K562 (cell line): ENCODE results near the gene GSK3B. TPM values are rescaled to one million over a fixed set of nuclear protein-coding genes. Genes with fewer than 3 reads are reported as not detected.

Source experiments
- ATAC-seq: fragments of 200-7000 bp; cut with Tn5 transposase; 3 replicates; pipeline ENCODE4 v1.9.1; 2020; ENCODE audit warnings: moderate library complexity
- BruUV-seq: library from RNA; stranded (reverse); fragments of 400-500 nt; replicated peaks from 2 replicates; lab custom pipeline; 2021; lab: Mats Ljungman, UMichigan
- CTCF ChIA-PET: fragments of 300-600 bp; formaldehyde crosslinking; extraction: SDS; loops from one replicate; lab custom pipeline; 2021; ENCODE audit warnings: low intra/inter-chr PET ratio; lab: Yijun Ruan, JAX
- POLR2A ChIA-PET: fragments of 300-600, 350-650 bp; sonication (Branson Sonifier 250); formaldehyde crosslinking; extraction: SDS; loops from one replicate; lab custom pipeline; 2021; ENCODE audit warnings: antibody characterized with exemption, inconsistent platforms; lab: Yijun Ruan, JAX
- DNase-seq, 4 experiments: peaks; one replicate each; pipeline versions ENCODE4 v3.0.0 to v3.0.0-alpha.2; 2011 to 2018; ENCODE audit warnings: low spot score in 3 of 4, mixed read lengths in 3 of 4; ENCODE audit errors: extremely low read depth in 1 of 4
- FAIRE-seq: peaks from 2 replicates; lab custom pipeline; 2011; peaks lifted over from hg19 to GRCh38; lab: Jason Lieb, UNC
- H2AFZ ChIP-seq: 2 replicates; pipeline ENCODE4 v1.6.0; 2011; ENCODE audit warnings: low read depth, low read length, control low read depth, inconsistent platforms
- H3K27ac ChIP-seq: fragments of 200-600 bp; 3 replicates; pipeline ENCODE4 v1.8.0; 2011; ENCODE audit warnings: low read depth, mild to moderate bottlenecking, control low read depth, inconsistent platforms, low read length, moderate library complexity, mixed read lengths; ENCODE audit errors: extremely low read depth
- H3K27me3 ChIP-seq, 2 experiments: fragments of 300-600 bp in 1 of 2; 2 replicates in 1 of 2; 3 replicates in 1 of 2; pipeline versions ENCODE4 v1.6.0 to v1.8.0; 2011; ENCODE audit warnings: inconsistent platforms in 2 of 2, low read length in 2 of 2, mild to moderate bottlenecking in 1 of 2, mixed read lengths in 1 of 2, moderate library complexity in 1 of 2; ENCODE audit not compliant: control insufficient read depth in 2 of 2, insufficient read depth in 2 of 2
- H3K36me3 ChIP-seq: fragments of 300-600 bp; 3 replicates; pipeline ENCODE4 v1.8.0; 2011; ENCODE audit warnings: mild to moderate bottlenecking, low read length, inconsistent platforms; ENCODE audit not compliant: control insufficient read depth, insufficient read depth
- H3K4me1 ChIP-seq, 2 experiments: fragments of 200-600 bp in 1 of 2; replicated peaks in 1 of 2; 2 replicates in 1 of 2; 3 replicates in 1 of 2; pipeline versions ENCODE4 v1.5.1 to v1.8.0; 2011; ENCODE audit warnings: inconsistent platforms in 2 of 2, low read length in 2 of 2, mild to moderate bottlenecking in 1 of 2, mixed read lengths in 1 of 2, moderate library complexity in 1 of 2; ENCODE audit not compliant: control insufficient read depth in 2 of 2, insufficient read depth in 2 of 2
- H3K4me2 ChIP-seq: 2 replicates; pipeline ENCODE4 v1.6.1; 2011; ENCODE audit warnings: low read length, control low read depth, inconsistent platforms, mixed read lengths; ENCODE audit not compliant: insufficient read depth
- H3K4me3 ChIP-seq: fragments of 200-600 bp; sonication (generic), shearing (Covaris generic); 2 replicates; pipeline ENCODE4 v1.5.1; 2016; ENCODE audit warnings: control low read depth, inconsistent platforms
- H3K79me2 ChIP-seq: fragments of 200-600 bp; 3 replicates; pipeline ENCODE4 v1.8.0; 2011; ENCODE audit warnings: low read length, inconsistent platforms; ENCODE audit not compliant: control insufficient read depth, insufficient read depth
- H3K9ac ChIP-seq, 2 experiments: 2 replicates each; pipeline versions ENCODE4 v1.6.0 to v1.6.1; 2011; ENCODE audit warnings: low read depth in 2 of 2, low read length in 2 of 2, control low read depth in 1 of 2, inconsistent platforms in 1 of 2, mild to moderate bottlenecking in 1 of 2, mixed read lengths in 1 of 2; ENCODE audit not compliant: insufficient read depth in 1 of 2
- H3K9me1 ChIP-seq: one replicate; pipeline ENCODE4 v1.6.0; 2011; ENCODE audit warnings: inconsistent platforms, mild to moderate bottlenecking, low read length, moderate library complexity; ENCODE audit not compliant: control insufficient read depth, insufficient read depth
- H3K9me3 ChIP-seq: replicated peaks from 2 replicates; pipeline ENCODE4 v1.5.1; 2011; ENCODE audit warnings: low read depth, low read length, inconsistent platforms; ENCODE audit not compliant: control insufficient read depth, insufficient read depth
- H4K20me1 ChIP-seq: replicated peaks from 2 replicates; pipeline ENCODE4 v1.6.1; 2011; ENCODE audit warnings: low read length, inconsistent platforms, mixed read lengths; ENCODE audit not compliant: control insufficient read depth, insufficient read depth
- CCAR2 ChIP-seq: fragments of 200-400 bp; formaldehyde crosslinking; IDR thresholded peaks from 2 replicates; pipeline ENCODE4 v1.6.1; 2017; ENCODE audit warnings: mild to moderate bottlenecking, low read depth, low read length
- CEBPG ChIP-seq, 3 experiments: fragments of 200-800 bp in 1 of 3; sonication (Bioruptor generic) in 1 of 3; sonication (generic) in 1 of 3; formaldehyde crosslinking in 1 of 3; IDR thresholded peaks in 2 of 3; conservative IDR thresholded peaks in 1 of 3; 2 replicates each; pipeline versions ENCODE4 v1.6.1 to v1.8.0; 2016 to 2022; ENCODE audit warnings: missing compliant biosample characterization in 2 of 3, missing genetic modification characterization in 2 of 3, mild to moderate bottlenecking in 1 of 3, missing genetic modification reagents in 1 of 3
- L3MBTL2 ChIP-seq: fragments of 450-650 bp; IDR thresholded peaks from 2 replicates; pipeline ENCODE4 v1.6.1; 2016; ENCODE audit warnings: mild to moderate bottlenecking, moderate library complexity
- TRIM28 ChIP-seq: fragments of 450-650 bp; IDR thresholded peaks from 2 replicates; pipeline ENCODE4 v1.6.1; 2017
- TSHZ1 ChIP-seq: fragments of 250-450 bp; sonication (Bioruptor Pico); IDR thresholded peaks from 2 replicates; pipeline ENCODE4 v1.4.0; 2020; ENCODE audit warnings: mild to moderate bottlenecking, moderate library complexity
- ZFP30 ChIP-seq: fragments of 250-450 bp; sonication (Bioruptor Pico); IDR thresholded peaks from 2 replicates; pipeline ENCODE4 v1.8.0; 2022; ENCODE audit warnings: moderate library complexity, mild to moderate bottlenecking, inconsistent platforms, borderline replicate concordance
- ZNF124 ChIP-seq: sonication (generic); formaldehyde crosslinking; IDR thresholded peaks from 2 replicates; pipeline ENCODE4 v1.8.1; 2022; ENCODE audit warnings: missing genetic modification reagents
- ZNF740 ChIP-seq, 3 experiments: fragments of 200-800 bp in 1 of 3; sonication (Bioruptor generic) in 1 of 3; sonication (generic) in 1 of 3; formaldehyde crosslinking in 1 of 3; IDR thresholded peaks; 2 replicates each; pipeline versions ENCODE4 v1.6.1 to v1.8.0; 2016 to 2022; ENCODE audit warnings: mild to moderate bottlenecking in 2 of 3, missing compliant biosample characterization in 2 of 3, missing genetic modification characterization in 2 of 3, missing genetic modification reagents in 1 of 3
- WGBS: fragments of 100-300 bp; shearing (Covaris generic); methylation state at CpG from one replicate; pipeline ENCODE4 v1.1.6; 2016; ENCODE audit warnings: low coverage, mixed read lengths; ENCODE audit not compliant: insufficient coverage; ENCODE audit errors: missing lambda C conversion rate; 5-methylcytosine and 5-hydroxymethylcytosine counted together
- in situ Hi-C: fragments of 300-500 bp; cut with MboI; formaldehyde crosslinking; loops from 4 replicates; pipeline ENCODE4 v1.15.0; 2018; ENCODE audit warnings: inconsistent platforms, mixed read lengths
- intact Hi-C: fragments of 100-400 bp; cut with micrococcal nuclease; formaldehyde crosslinking; loops from 2 replicates; pipeline ENCODE4 v1.14.2; 2022
- polyA plus RNA-seq, 8 experiments: library from polyadenylated mRNA; depleted of rRNA in 4 of 8; stranded (reverse) in 5 of 8; unstranded in 3 of 8; fragments of >200 nt; fragmentation: Nextera tagmentation in 2 of 8; fragmentation: Illumina TruSeq in 1 of 8; extraction: Ambion mirVana in 2 of 8; extraction: Trizol in 1 of 8; gene quantifications; 2 replicates each; pipeline versions ENCODE4 v1.2.1 to v1.2.3, GENCODE V29; 2011 to 2014; ENCODE audit warnings: inconsistent platforms in 1 of 8, missing spikeins in 1 of 8
- total RNA-seq, 7 experiments: library from RNA; depleted of rRNA in 6 of 7; stranded (reverse); fragments of >200 nt in 6 of 7; fragmentation: Illumina TruSeq in 2 of 7; extraction: Trizol in 2 of 7; gene quantifications; 2 replicates each; pipeline versions ENCODE4 v1.2.1 to v1.2.3, GENCODE V29; 2011 to 2021; ENCODE audit warnings: low replicate concordance in 1 of 7
- TF ChIP-seq, protein P1 (sequence below): conservative IDR thresholded peaks from 2 replicates; pipeline ENCODE4 v1.6.1; 2011; ENCODE audit warnings: low read depth, mild to moderate bottlenecking, low read length; ENCODE audit not compliant: control insufficient read depth

GSK3B gene
- total and polyA plus RNA-seq, 9 of the 15 experiments (the other 6 are each of a cell fraction or from before 2014, with no cell fraction given): 4.7 to 25.0 (median 18.7) TPM

- TF ChIP-seq CEBPG (CRISPR knock-in tag; IDR thresholded peaks at IDR 0.05): no peak
- no peak for TF ChIP-seq CEBPG (tag; conservative IDR thresholded peaks at IDR 0.05 in 1 of 2, IDR thresholded peaks at IDR 0.05 in 1 of 2)
- TF ChIP-seq ZNF740 (CRISPR knock-in tag; IDR thresholded peaks at IDR 0.05): no peak
- TF ChIP-seq ZNF740 (tag; IDR thresholded peaks at IDR 0.05): no peak
- TF ChIP-seq TSHZ1 (CRISPR knock-in tag): no peak
These were observed 75.9 kb downstream of the GSK3B start (continued) for GRCh38 chr3:120018299-120018698.

GRCh38 chr3:120017692-120018091, 76.6 kb downstream of the GSK3B start:
- H3K79me2 ChIP-seq: peaks cover 81% of the 10 kb centered on the region
- no TSS peak for BruUV-seq
- WGBS: 70% methylated on average over 3 of the region's 3 CpGs
- H2AFZ ChIP-seq: no peak overlapping the region
- H3K36me3 ChIP-seq: no peaks in the 10 kb centered on the region
- in situ Hi-C loops: no loop called here
- FAIRE-seq (no peak), DNase-seq (no peak), ATAC-seq (no peak)
- no peak overlapping the region for H3K27ac ChIP-seq
- no peaks in the 10 kb centered on the region for H3K9me1 ChIP-seq
- H3K4me3 ChIP-seq: no peak overlapping the region
- H3K4me1 ChIP-seq: peaks cover 0 to 3% of the 10 kb centered on the region in 2 experiments; a peak in 2 of 5 replicates
- POLR2A ChIA-PET: no interaction called here
- no peaks in the 10 kb centered on the region for H3K9me3 ChIP-seq
- intact Hi-C loops: loop anchor here (5.0 kb wide), 1 partner anchor 75 kb away; the partner anchor contains the start of gene GSK3B
- H3K9ac ChIP-seq: no peak overlapping the region
- CTCF ChIA-PET: interaction anchor here (0.6 kb wide), 1 partner anchor 17 kb away, joined by 3 read pairs; no protein-coding TSS in a partner anchor
- H3K27me3 ChIP-seq: no peaks in the 10 kb centered on the region
- TF ChIP-seq CEBPG (CRISPR knock-in tag; IDR thresholded peaks at IDR 0.05) (no peak), CEBPG (tag; conservative IDR thresholded peaks at IDR 0.05 in 1 of 2, IDR thresholded peaks at IDR 0.05 in 1 of 2) (no peak), ZFP30 (CRISPR knock-in tag) (no peak), TRIM28 (no peak), ZNF124 (CRISPR knock-in tag) (no peak), CCAR2 (no peak), ZNF740 (CRISPR knock-in tag; IDR thresholded peaks at IDR 0.05) (no peak), ZNF740 (tag; IDR thresholded peaks at IDR 0.05) (no peak), L3MBTL2 (no peak)
- TF ChIP-seq, protein P1, sequence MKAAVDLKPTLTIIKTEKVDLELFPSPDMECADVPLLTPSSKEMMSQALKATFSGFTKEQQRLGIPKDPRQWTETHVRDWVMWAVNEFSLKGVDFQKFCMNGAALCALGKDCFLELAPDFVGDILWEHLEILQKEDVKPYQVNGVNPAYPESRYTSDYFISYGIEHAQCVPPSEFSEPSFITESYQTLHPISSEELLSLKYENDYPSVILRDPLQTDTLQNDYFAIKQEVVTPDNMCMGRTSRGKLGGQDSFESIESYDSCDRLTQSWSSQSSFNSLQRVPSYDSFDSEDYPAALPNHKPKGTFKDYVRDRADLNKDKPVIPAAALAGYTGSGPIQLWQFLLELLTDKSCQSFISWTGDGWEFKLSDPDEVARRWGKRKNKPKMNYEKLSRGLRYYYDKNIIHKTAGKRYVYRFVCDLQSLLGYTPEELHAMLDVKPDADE: no peak
- H3K4me2 ChIP-seq: no peak overlapping the region
- peaks cover 5% of the 10 kb centered on the region for H4K20me1 ChIP-seq
